ENCODE data around the gene NR6A1.
A peak's percentile ranks its signal among the peaks of the same experiment; 100 is the strongest.
"Not testable (repeated sequence)": the region's sequence is repeated elsewhere in the genome, so short reads cannot be mapped to it uniquely, and the experiment has no call there.

The NR6A1 gene

GRCh38 chr9:124735121-124735520, 36.0 kb downstream of the NR6A1 start:
- Histone ChIP-seq H3K27ac (ENCODE audit: low read depth, low read length) (peak overlapping the region; percentile 88), H3K36me3 (ENCODE audit: control insufficient read depth, insufficient read depth, low read length) (peaks cover 8% of the 10 kb centered on the region), H3K27me3 (ENCODE audit: control insufficient read depth, insufficient read depth, low read length) (no peaks in the 10 kb centered on the region), H3K9ac (ENCODE audit: low read depth, low read length) (no peak overlapping the region), H3K4me3 (ENCODE audit: low read depth, low read length) (peak overlapping the region; percentile 32; the same call in 1 of the 2 replicates), H3K4me1 (ENCODE audit: control insufficient read depth, insufficient read depth, low read length) (peaks cover 21% of the 10 kb centered on the region), H3K9me3 (ENCODE audit: control insufficient read depth, insufficient read depth, low read length) (no peaks in the 10 kb centered on the region)

- H3K9ac ChIP-seq (ENCODE audit: low read depth, low read length); H3K36me3 ChIP-seq (ENCODE audit: control insufficient read depth, insufficient read depth, low read length); H3K9me3 ChIP-seq (ENCODE audit: control insufficient read depth, insufficient read depth, low read length); H3K27me3 ChIP-seq (ENCODE audit: control insufficient read depth, insufficient read depth, low read length); H3K4me3 ChIP-seq (ENCODE audit: low read depth, low read length): not testable (repeated sequence)
- Histone ChIP-seq H3K4me1 (ENCODE audit: control insufficient read depth, insufficient read depth, low read length) (peaks cover 21% of the 10 kb centered on the region), H3K27ac (ENCODE audit: low read depth, low read length) (peak overlapping the region; percentile 88)
Observed at GRCh38 chr9:124734741-124735083, 36.4 kb downstream of the NR6A1 start.

GRCh38 chr9:124733964-124734740, 37.0 kb downstream of the NR6A1 start:
- Histone ChIP-seq H3K27ac (ENCODE audit: low read depth, low read length) (peak overlapping the region; percentile 88), H3K9ac (ENCODE audit: low read depth, low read length) (no peak overlapping the region)

GRCh38 chr9:124730772-124731171, 40.3 kb downstream of the NR6A1 start:
- Histone ChIP-seq H3K27me3 (ENCODE audit: control insufficient read depth, insufficient read depth, low read length) (no peaks in the 10 kb centered on the region), H3K9ac (ENCODE audit: low read depth, low read length) (no peak overlapping the region), H3K27ac (ENCODE audit: low read depth, low read length) (no peak overlapping the region), H3K9me3 (ENCODE audit: control insufficient read depth, insufficient read depth, low read length) (no peaks in the 10 kb centered on the region), H3K4me3 (ENCODE audit: low read depth, low read length) (no peak overlapping the region), H3K36me3 (ENCODE audit: control insufficient read depth, insufficient read depth, low read length) (peaks cover 8% of the 10 kb centered on the region), H3K4me1 (ENCODE audit: control insufficient read depth, insufficient read depth, low read length) (peaks cover 27% of the 10 kb centered on the region)

More at GRCh38 chr9:124733964-124734740, 37.0 kb downstream of the NR6A1 start:
- H3K4me1 ChIP-seq (ENCODE audit: control insufficient read depth, insufficient read depth, low read length), result peaks cover 21% of the 10 kb centered on the region
- no peaks in the 10 kb centered on the region for H3K9me3 ChIP-seq (ENCODE audit: control insufficient read depth, insufficient read depth, low read length)
- no peak overlapping the region for H3K4me3 ChIP-seq (ENCODE audit: low read depth, low read length)
- H3K36me3 ChIP-seq (ENCODE audit: control insufficient read depth, insufficient read depth, low read length), result peaks cover 8% of the 10 kb centered on the region
- no peaks in the 10 kb centered on the region for H3K27me3 ChIP-seq (ENCODE audit: control insufficient read depth, insufficient read depth, low read length)

- Histone ChIP-seq H3K9ac (ENCODE audit: low read depth, low read length) (no peak overlapping the region), H3K36me3 (ENCODE audit: control insufficient read depth, insufficient read depth, low read length) (peaks cover 4% of the 10 kb centered on the region; the same call in 1 of the 2 replicates), H3K27ac (ENCODE audit: low read depth, low read length) (no peak overlapping the region), H3K4me1 (ENCODE audit: control insufficient read depth, insufficient read depth, low read length) (peaks cover 6% of the 10 kb centered on the region; the same call in 1 of the 2 replicates), H3K4me3 (ENCODE audit: low read depth, low read length) (no peak overlapping the region), H3K9me3 (ENCODE audit: control insufficient read depth, insufficient read depth, low read length) (no peaks in the 10 kb centered on the region), H3K27me3 (ENCODE audit: control insufficient read depth, insufficient read depth, low read length) (no peaks in the 10 kb centered on the region)
Observed at GRCh38 chr9:124726886-124727285, 44.2 kb downstream of the NR6A1 start.

GRCh38 chr9:124725068-124725452, 46.1 kb downstream of the NR6A1 start:
- Histone ChIP-seq H3K27me3 (ENCODE audit: control insufficient read depth, insufficient read depth, low read length) (no peaks in the 10 kb centered on the region), H3K9me3 (ENCODE audit: control insufficient read depth, insufficient read depth, low read length) (no peaks in the 10 kb centered on the region), H3K27ac (ENCODE audit: low read depth, low read length) (no peak overlapping the region), H3K4me1 (ENCODE audit: control insufficient read depth, insufficient read depth, low read length) (peaks cover 18% of the 10 kb centered on the region), H3K4me3 (ENCODE audit: low read depth, low read length) (no peak overlapping the region), H3K36me3 (ENCODE audit: control insufficient read depth, insufficient read depth, low read length) (no peaks in the 10 kb centered on the region), H3K9ac (ENCODE audit: low read depth, low read length) (no peak overlapping the region)

- no peak overlapping the region for H3K4me3 ChIP-seq (ENCODE audit: low read depth, low read length)
- no peaks in the 10 kb centered on the region for H3K27me3 ChIP-seq (ENCODE audit: control insufficient read depth, insufficient read depth, low read length)
- no peaks in the 10 kb centered on the region for H3K9me3 ChIP-seq (ENCODE audit: control insufficient read depth, insufficient read depth, low read length)
- no peaks in the 10 kb centered on the region for H3K36me3 ChIP-seq (ENCODE audit: control insufficient read depth, insufficient read depth, low read length)
- H3K4me1 ChIP-seq (ENCODE audit: control insufficient read depth, insufficient read depth, low read length), result peaks cover 18% of the 10 kb centered on the region
- no peak overlapping the region for H3K9ac ChIP-seq (ENCODE audit: low read depth, low read length)
- no peak overlapping the region for H3K27ac ChIP-seq (ENCODE audit: low read depth, low read length)
Observed at GRCh38 chr9:124724415-124725067, 46.6 kb downstream of the NR6A1 start.

- no peak overlapping the region for H3K4me3 ChIP-seq (ENCODE audit: low read depth, low read length)
- no peak overlapping the region for H3K27ac ChIP-seq (ENCODE audit: low read depth, low read length)
- H3K9me3 ChIP-seq (ENCODE audit: control insufficient read depth, insufficient read depth, low read length), result no peaks in the 10 kb centered on the region
- no peaks in the 10 kb centered on the region for H3K27me3 ChIP-seq (ENCODE audit: control insufficient read depth, insufficient read depth, low read length)
- H3K36me3 ChIP-seq (ENCODE audit: control insufficient read depth, insufficient read depth, low read length), result no peaks in the 10 kb centered on the region
- H3K4me1 ChIP-seq (ENCODE audit: control insufficient read depth, insufficient read depth, low read length), result peaks cover 18% of the 10 kb centered on the region
- no peak overlapping the region for H3K9ac ChIP-seq (ENCODE audit: low read depth, low read length)
Observed at GRCh38 chr9:124723352-124723751, 47.8 kb downstream of the NR6A1 start.

- H3K4me3 ChIP-seq (ENCODE audit: low read depth, low read length), result no peak overlapping the region
- no peaks in the 10 kb centered on the region for H3K36me3 ChIP-seq (ENCODE audit: control insufficient read depth, insufficient read depth, low read length)
- no peaks in the 10 kb centered on the region for H3K9me3 ChIP-seq (ENCODE audit: control insufficient read depth, insufficient read depth, low read length)
- peaks cover 11% of the 10 kb centered on the region for H3K4me1 ChIP-seq (ENCODE audit: control insufficient read depth, insufficient read depth, low read length)
- H3K27me3 ChIP-seq (ENCODE audit: control insufficient read depth, insufficient read depth, low read length), result no peaks in the 10 kb centered on the region
- H3K9ac ChIP-seq (ENCODE audit: low read depth, low read length), result 0 out of 2 replicates have a peak overlapping the region, but pooled peaks have one; percentile 23
- peak overlapping the region; percentile 64 for H3K27ac ChIP-seq (ENCODE audit: low read depth, low read length)
Observed at GRCh38 chr9:124721109-124721906, 49.8 kb downstream of the NR6A1 start.

- H3K27ac ChIP-seq (ENCODE audit: low read depth, low read length), result peak overlapping the region; percentile 64
- 0 out of 2 replicates have a peak overlapping the region, but pooled peaks have one; percentile 23 for H3K9ac ChIP-seq (ENCODE audit: low read depth, low read length)
- no peaks in the 10 kb centered on the region for H3K36me3 ChIP-seq (ENCODE audit: control insufficient read depth, insufficient read depth, low read length)
- peaks cover 11% of the 10 kb centered on the region for H3K4me1 ChIP-seq (ENCODE audit: control insufficient read depth, insufficient read depth, low read length)
- H3K9me3 ChIP-seq (ENCODE audit: control insufficient read depth, insufficient read depth, low read length), result no peaks in the 10 kb centered on the region
- no peak overlapping the region for H3K4me3 ChIP-seq (ENCODE audit: low read depth, low read length)
- H3K27me3 ChIP-seq (ENCODE audit: control insufficient read depth, insufficient read depth, low read length), result no peaks in the 10 kb centered on the region
Observed at GRCh38 chr9:124720429-124721108, 50.5 kb downstream of the NR6A1 start.

All from HUES48 (cell line).